MCF 10A (cell line): ENCODE results near the gene ZDHHC20. TPM values are rescaled to one million over a fixed set of nuclear protein-coding genes. Genes with fewer than 3 reads are reported as not detected.

ENCODE experiments used
- BruUV-seq: library from RNA; stranded (reverse); fragments of 400-500 nt; replicated peaks from 2 replicates; lab custom pipeline; 2021; lab: Mats Ljungman, UMichigan
- CTCF ChIA-PET: fragments of 300-600 bp; sonication (Branson Sonifier 250); formaldehyde crosslinking; extraction: SDS; loops from one replicate; lab custom pipeline; 2021; ENCODE audit warnings: antibody characterized with exemption, inconsistent platforms; lab: Yijun Ruan, JAX
- POLR2A ChIA-PET: fragments of 300-600, 350-650 bp; sonication (Branson Sonifier 250); formaldehyde crosslinking; extraction: SDS; loops from one replicate; lab custom pipeline; 2020; ENCODE audit warnings: antibody characterized with exemption, inconsistent platforms; lab: Yijun Ruan, JAX
- DNase-seq: peaks from one replicate; pipeline ENCODE4 v3.0.0-alpha.2; 2018; ENCODE audit not compliant: unreplicated experiment
- H3K27ac Mint-ChIP-seq: one replicate; pipeline ENCODE4 v1.8.0; 2022; ENCODE audit warnings: mild to moderate bottlenecking, low read depth, mixed read lengths; ENCODE audit not compliant: unreplicated experiment
- H3K27me3 Mint-ChIP-seq: one replicate; pipeline ENCODE4 v1.8.0; 2022; ENCODE audit warnings: mixed read lengths; ENCODE audit not compliant: insufficient read depth, unreplicated experiment
- H3K36me3 Mint-ChIP-seq: one replicate; pipeline ENCODE4 v1.8.0; 2022; ENCODE audit warnings: mild to moderate bottlenecking, moderate library complexity, mixed read lengths; ENCODE audit not compliant: insufficient read depth, unreplicated experiment
- H3K4me1 Mint-ChIP-seq: one replicate; pipeline ENCODE4 v1.8.0; 2022; ENCODE audit warnings: mixed read lengths; ENCODE audit not compliant: insufficient read depth, unreplicated experiment
- H3K4me3 Mint-ChIP-seq: one replicate; pipeline ENCODE4 v1.8.0; 2022; ENCODE audit warnings: mild to moderate bottlenecking, moderate library complexity, mixed read lengths; ENCODE audit not compliant: unreplicated experiment
- H3K9me3 Mint-ChIP-seq: one replicate; pipeline ENCODE4 v1.8.0; 2022; ENCODE audit warnings: mixed read lengths; ENCODE audit not compliant: unreplicated experiment
- CTCF ChIP-seq: fragments of 200-600 bp; IDR thresholded peaks from one replicate; pipeline ENCODE4 v1.8.0; 2022; ENCODE audit warnings: antibody characterized with exemption, mild to moderate bottlenecking; ENCODE audit not compliant: unreplicated experiment
- intact Hi-C: fragments of 100-400 bp; cut with micrococcal nuclease; formaldehyde crosslinking; loops from 2 replicates; pipeline ENCODE4 v1.14.1; 2022
- total RNA-seq: library from RNA; stranded (reverse); gene quantifications from 2 replicates; pipeline ENCODE4 v1.2.3, GENCODE V29; 2022

The ZDHHC20 gene
- total RNA-seq, 1 experiment from 2014 or later: 42.2 TPM

GRCh38 chr13:21359855-21360254 lies 99.2 kb downstream of the ZDHHC20 start:
- no peak for DNase-seq
- H3K27me3 Mint-ChIP-seq: no peaks in the 10 kb centered on the region
- BruUV-seq: no TSS peak
- CTCF ChIA-PET: no interaction called here
- no peak for TF ChIP-seq CTCF
- no peak overlapping the region for H3K27ac Mint-ChIP-seq
- H3K4me3 Mint-ChIP-seq: no peak overlapping the region
- POLR2A ChIA-PET: interaction anchor here (0.7 kb wide), 1 partner anchor 112 kb away, joined by 3 read pairs; no protein-coding TSS in a partner anchor
- no peaks in the 10 kb centered on the region for H3K9me3 Mint-ChIP-seq
- no peaks in the 10 kb centered on the region for H3K4me1 Mint-ChIP-seq
- intact Hi-C loops: no loop called here
- no peaks in the 10 kb centered on the region for H3K36me3 Mint-ChIP-seq

- Mint-ChIP-seq H3K36me3 (no peaks in the 10 kb centered on the region), H3K4me1 (no peaks in the 10 kb centered on the region), H3K27ac (no peak overlapping the region), H3K9me3 (no peaks in the 10 kb centered on the region), H3K4me3 (no peak overlapping the region), H3K27me3 (no peaks in the 10 kb centered on the region)
- intact Hi-C loops: no loop called here
- no peak for TF ChIP-seq CTCF
- ChIA-PET CTCF (no interaction called here), POLR2A (no interaction called here)
- BruUV-seq: no TSS peak
- no peak for DNase-seq
These were observed 103.8 kb downstream of the ZDHHC20 start for GRCh38 chr13:21355304-21355703.

- ChIA-PET POLR2A (no interaction called here), CTCF (interaction anchor here (0.7 kb wide), 1 partner anchor 14 kb away, joined by 3 read pairs; no protein-coding TSS in a partner anchor)
- no peaks in the 10 kb centered on the region for H3K9me3 Mint-ChIP-seq
- no peak for DNase-seq
- TF ChIP-seq CTCF: no peak
- no peaks in the 10 kb centered on the region for H3K27me3 Mint-ChIP-seq
- no peaks in the 10 kb centered on the region for H3K36me3 Mint-ChIP-seq
- H3K4me3 Mint-ChIP-seq: no peak overlapping the region
- no TSS peak for BruUV-seq
- H3K27ac Mint-ChIP-seq: no peak overlapping the region
- H3K4me1 Mint-ChIP-seq: no peaks in the 10 kb centered on the region
- intact Hi-C loops: no loop called here
These were observed 104.4 kb downstream of the ZDHHC20 start for GRCh38 chr13:21354721-21355120.

- Mint-ChIP-seq H3K4me3 (no peak overlapping the region), H3K9me3 (no peaks in the 10 kb centered on the region), H3K36me3 (no peaks in the 10 kb centered on the region), H3K27ac (no peak overlapping the region), H3K4me1 (no peaks in the 10 kb centered on the region), H3K27me3 (no peaks in the 10 kb centered on the region)
- ChIA-PET POLR2A (no interaction called here), CTCF (interaction anchor here (0.9 kb wide), 1 partner anchor 11 kb away, joined by 3 read pairs; no protein-coding TSS in a partner anchor)
- intact Hi-C loops: no loop called here
- no peak for TF ChIP-seq CTCF
- no TSS peak for BruUV-seq
- no peak for DNase-seq
These were observed 110.5 kb downstream of the ZDHHC20 start for GRCh38 chr13:21348488-21349120.
